A549 (cell line): ENCODE results near the gene NOTCH4.

Source experiments
- BHLHE40 ChIP-seq: IDR thresholded peaks from 2 replicates; pipeline ENCODE4 v1.6.1; 2012; ENCODE audit warnings: low read depth, low read length, inconsistent platforms
- CTCF ChIP-seq: fragments of >200 bp; sonication (Bioruptor Twin); formaldehyde crosslinking; IDR thresholded peaks from 3 replicates; pipeline ENCODE4 v1.5.1; 2016
- ELK1 ChIP-seq: fragments of 150-350 bp; IDR thresholded peaks from 2 replicates; pipeline ENCODE4 v1.6.1; 2014; ENCODE audit warnings: low read depth, mild to moderate bottlenecking, low read length
- EP300 ChIP-seq, 2 experiments: fragments of >200 bp; sonication (Bioruptor Twin); formaldehyde crosslinking; IDR thresholded peaks; 2 replicates in 1 of 2; 3 replicates in 1 of 2; pipeline ENCODE4 v1.6.1; 2016 to 2017
- JUN ChIP-seq, 2 experiments: fragments of >200 bp; sonication (Bioruptor Twin); formaldehyde crosslinking; IDR thresholded peaks; 2 replicates in 1 of 2; 3 replicates in 1 of 2; pipeline ENCODE4 v1.6.1; 2016 to 2017
- JUNB ChIP-seq: fragments of >200 bp; sonication (Bioruptor Twin); formaldehyde crosslinking; IDR thresholded peaks from 2 replicates; pipeline ENCODE4 v1.6.1; 2016
- MAX ChIP-seq: IDR thresholded peaks from 2 replicates; pipeline ENCODE4 v1.6.1; 2012
- MAZ ChIP-seq: fragments of 150-350 bp; IDR thresholded peaks from 2 replicates; pipeline ENCODE4 v1.6.1; 2014; ENCODE audit warnings: antibody characterized with exemption, low read depth, low read length, borderline replicate concordance
- NFE2L2 ChIP-seq: fragments of 150-350 bp; conservative IDR thresholded peaks from 2 replicates; pipeline ENCODE4 v1.6.1; 2014; ENCODE audit warnings: low read length
- POLR2A ChIP-seq: IDR thresholded peaks from 2 replicates; pipeline ENCODE4 v1.6.1; 2012; ENCODE audit warnings: mild to moderate bottlenecking, low read length
- RAD21 ChIP-seq, 2 experiments: fragments of >200 bp in 1 of 2; sonication (Bioruptor Twin) in 1 of 2; formaldehyde crosslinking in 1 of 2; IDR thresholded peaks in 1 of 2; conservative IDR thresholded peaks in 1 of 2; 2 replicates in 1 of 2; 3 replicates in 1 of 2; pipeline ENCODE4 v1.6.1; 2012 to 2018; ENCODE audit warnings: inconsistent platforms in 1 of 2
- RCOR1 ChIP-seq: fragments of 150-350 bp; IDR thresholded peaks from 2 replicates; pipeline ENCODE4 v1.6.1; 2014; ENCODE audit warnings: antibody characterized with exemption, low read length, low read depth
- RFX5 ChIP-seq: fragments of 450-650 bp; IDR thresholded peaks from 2 replicates; pipeline ENCODE4 v1.7.1; 2014; ENCODE audit warnings: antibody characterized with exemption, mild to moderate bottlenecking, moderate library complexity

- no peak for TF ChIP-seq ELK1
- TF ChIP-seq BHLHE40: no peak
- TF ChIP-seq CTCF: no peak
- TF ChIP-seq MAZ: no peak
- TF ChIP-seq RAD21 (conservative IDR thresholded peaks at IDR 0.05 in 1 of 2, IDR thresholded peaks at IDR 0.05 in 1 of 2): no peak
- no peak for TF ChIP-seq JUN (IDR thresholded peaks at IDR 0.05)
- no peak for TF ChIP-seq EP300 (IDR thresholded peaks at IDR 0.05)
- no peak for TF ChIP-seq RCOR1
- TF ChIP-seq JUNB: no peak
- no peak for TF ChIP-seq POLR2A
- TF ChIP-seq MAX: no peak
- no peak for TF ChIP-seq RFX5
- TF ChIP-seq NFE2L2: no peak
Measured at GRCh38 chr6:32168807-32169591, 54.9 kb downstream of the NOTCH4 start.
